B cell (primary cell): Measurements from ENCODE around the gene CCND1. TPM values are rescaled to one million over a fixed set of nuclear protein-coding genes. Genes with fewer than 3 reads are reported as not detected.

Experiments used
- ATAC-seq: fragments of 200-7000 bp; cut with Tn5 transposase; one replicate; pipeline ENCODE4 v1.10.0; 2021; ENCODE audit warnings: low read depth, mild to moderate bottlenecking, moderate number of reproducible peaks, moderate library complexity
- CTCF ChIA-PET: fragments of 350-600 bp; sonication (Branson Sonifier 250); formaldehyde crosslinking; loops from one replicate; lab custom pipeline; 2021; ENCODE audit warnings: antibody characterized with exemption, inconsistent platforms; lab: Charles Lee
- POLR2A ChIA-PET: fragments of 350-600 bp; sonication (Branson Sonifier 250); formaldehyde crosslinking; loops from one replicate; lab custom pipeline; 2021; ENCODE audit warnings: antibody characterized with exemption; lab: Charles Lee
- DNase-seq: peaks from one replicate; pipeline ENCODE4 v3.0.0; 2013
- H2AFZ ChIP-seq: 2 replicates; pipeline ENCODE4 v1.6.1; 2012; ENCODE audit warnings: mild to moderate bottlenecking, low read depth, low read length; ENCODE audit not compliant: insufficient read depth, poor library complexity, severe bottlenecking
- H3K27ac ChIP-seq, 2 donors: 1 replicate in 1 of 2; 2 replicates in 1 of 2; pipeline ENCODE4 v1.5.1; 2012 to 2013; ENCODE audit warnings: low read length in 2 of 2, mild to moderate bottlenecking in 2 of 2, moderate library complexity in 1 of 2
- H3K27me3 ChIP-seq, 4 experiments: fragments of 200-600 bp in 1 of 4; sonication (generic) in 1 of 4; replicated peaks in 1 of 4; 1 replicate in 2 of 4; 2 replicates in 2 of 4; pipeline versions ENCODE4 v1.6.1 to v1.7.0; 2013 to 2016; ENCODE audit warnings: low read length in 3 of 4, mild to moderate bottlenecking in 2 of 4, mixed read lengths in 1 of 4, moderate library complexity in 1 of 4; ENCODE audit not compliant: insufficient read depth in 4 of 4, control insufficient read depth in 3 of 4; ENCODE audit errors: control extremely low read depth in 1 of 4
- H3K36me3 ChIP-seq, 2 experiments: replicated peaks in 1 of 2; 1 replicate in 1 of 2; 2 replicates in 1 of 2; pipeline versions ENCODE4 v1.6.1 to v1.7.1; 2013; ENCODE audit warnings: low read length in 1 of 2; ENCODE audit not compliant: insufficient read depth in 2 of 2, control insufficient read depth in 1 of 2; ENCODE audit errors: control extremely low read depth in 1 of 2, extremely low read depth in 1 of 2
- H3K4me1 ChIP-seq, 2 donors: fragments of 200-600 bp in 1 of 2; sonication (generic) in 1 of 2; 1 replicate in 1 of 2; 2 replicates in 1 of 2; pipeline versions ENCODE4 v1.5.1 to v1.6.1; 2013 to 2017; ENCODE audit warnings: low read length in 2 of 2; ENCODE audit not compliant: control insufficient read depth in 2 of 2, insufficient read depth in 2 of 2
- H3K4me2 ChIP-seq: replicated peaks from 2 replicates; pipeline ENCODE3; 2012; ENCODE audit warnings: mild to moderate bottlenecking, low read depth, low read length; ENCODE audit not compliant: poor library complexity, severe bottlenecking
- H3K4me3 ChIP-seq, 5 experiments: fragments of 200-600 bp in 1 of 5; sonication (generic) in 1 of 5; 1 replicate in 3 of 5; 2 replicates in 2 of 5; pipeline versions ENCODE4 v1.5.1 to v1.7.0; 2011 to 2016; ENCODE audit warnings: low read length in 4 of 5, mild to moderate bottlenecking in 4 of 5, low read depth in 2 of 5, control low read depth in 1 of 5, moderate library complexity in 1 of 5; ENCODE audit not compliant: insufficient read depth in 1 of 5; ENCODE audit errors: control extremely low read depth in 1 of 5, extremely low read depth in 1 of 5
- H3K79me2 ChIP-seq: fragments of 200-600 bp; sonication (generic); one replicate; pipeline ENCODE4 v1.6.0; 2016; ENCODE audit warnings: low read length; ENCODE audit not compliant: control insufficient read depth, insufficient read depth
- H3K9ac ChIP-seq: fragments of 200-600 bp; sonication (generic); 2 replicates; pipeline ENCODE4 v1.6.1; 2017; ENCODE audit warnings: mild to moderate bottlenecking, low read length, moderate library complexity
- H3K9me3 ChIP-seq, 3 donors: one replicate each; pipeline versions ENCODE4 v1.6.1 to v1.7.1; 2013; ENCODE audit warnings: low read length in 2 of 3; ENCODE audit not compliant: control insufficient read depth in 2 of 3, insufficient read depth in 1 of 3; ENCODE audit errors: control extremely low read depth in 1 of 3
- H4K20me1 ChIP-seq: 2 replicates; pipeline ENCODE4 v1.6.0; 2012; ENCODE audit warnings: mild to moderate bottlenecking, low read length; ENCODE audit not compliant: insufficient read depth, control insufficient read depth, poor library complexity, severe bottlenecking
- H3K27ac Mint-ChIP-seq: one replicate; pipeline ENCODE4 v1.8.0; 2021; ENCODE audit warnings: mixed read lengths
- H3K27me3 Mint-ChIP-seq: one replicate; pipeline ENCODE4 v1.8.0; 2021; ENCODE audit warnings: mixed read lengths
- H3K4me1 Mint-ChIP-seq: one replicate; pipeline ENCODE4 v1.8.0; 2021; ENCODE audit warnings: mixed read lengths
- H3K4me3 Mint-ChIP-seq: one replicate; pipeline ENCODE4 v1.8.0; 2021; ENCODE audit warnings: mixed read lengths
- H3K9me3 Mint-ChIP-seq: one replicate; pipeline ENCODE4 v1.8.0; 2022; ENCODE audit warnings: mixed read lengths; ENCODE audit not compliant: insufficient read depth
- CTCF ChIP-seq: fragments of 200-600 bp; IDR thresholded peaks from one replicate; pipeline ENCODE4 v1.8.0; 2022; ENCODE audit warnings: antibody characterized with exemption, mild to moderate bottlenecking
- EZH2 ChIP-seq: IDR thresholded peaks from 2 replicates; pipeline ENCODE4 v1.6.1; 2012; ENCODE audit warnings: borderline replicate concordance, low read depth, mild to moderate bottlenecking, moderate library complexity, low read length; ENCODE audit not compliant: insufficient read depth, poor library complexity, severe bottlenecking
- WGBS: methylation state at CpG from one replicate; pipeline ENCODE4 v1.1.5; 2013; ENCODE audit warnings: missing lambda C conversion rate; ENCODE audit not compliant: insufficient coverage; 5-methylcytosine and 5-hydroxymethylcytosine counted together
- intact Hi-C: fragments of 100-400 bp; cut with micrococcal nuclease; formaldehyde crosslinking; loops from one replicate; pipeline ENCODE4 v1.10.0; 2022
- polyA plus RNA-seq: library from polyadenylated mRNA; depleted of rRNA; stranded (reverse); fragments of >200 nt; gene quantifications from 2 replicates; pipeline ENCODE4 v1.2.3, GENCODE V29; 2012
- total RNA-seq, 2 donors: library from RNA; stranded (reverse); fragments of 120-200 nt in 1 of 2; gene quantifications; 1 replicate in 1 of 2; 2 replicates in 1 of 2; pipeline versions ENCODE4 v1.2.3 to v1.2.4, GENCODE V29; 2013 to 2022

The CCND1 gene
- total and polyA plus RNA-seq, 2 donors (not counting 1 experiment from before 2014, with no cell fraction given): 4.9 to 8.8 TPM

- TF ChIP-seq EZH2 (no peak), CTCF (no peak)
- ChIA-PET CTCF (interaction anchor here (2.9 kb wide), 1 partner anchor 11 kb away, joined by 12 read pairs; no protein-coding TSS in a partner anchor), POLR2A (no interaction called here)
- Mint-ChIP-seq H3K4me1 (peaks cover 3% of the 10 kb centered on the region), H3K27ac (no peak overlapping the region), H3K27me3 (peaks cover 10% of the 10 kb centered on the region), H3K9me3 (no peaks in the 10 kb centered on the region), H3K4me3 (no peak overlapping the region)
- H3K79me2 ChIP-seq: no peaks in the 10 kb centered on the region
- no peak overlapping the region for H3K9ac ChIP-seq
- H4K20me1 ChIP-seq: no peaks in the 10 kb centered on the region
- DNase-seq (no peak), ATAC-seq (no peak)
- no peaks in the 10 kb centered on the region for H3K9me3 ChIP-seq
- H3K4me3 ChIP-seq: no peak overlapping the region
- no peak overlapping the region for H2AFZ ChIP-seq
- no peak overlapping the region for H3K4me2 ChIP-seq
- intact Hi-C loops: no loop called here
- H3K27me3 ChIP-seq: peaks cover 0 to 6% (median 1%) of the 10 kb centered on the region in 4 experiments
- no peak overlapping the region for H3K27ac ChIP-seq
- H3K36me3 ChIP-seq: no peaks in the 10 kb centered on the region
- WGBS: 90% methylated on average over 2 of the region's 5 CpGs
- peaks cover 5% of the 10 kb centered on the region in 2 donors for H3K4me1 ChIP-seq
These were observed 39.7 kb downstream of the CCND1 start for GRCh38 chr11:69680688-69681087.

- H3K36me3 ChIP-seq: no peaks in the 10 kb centered on the region
- H3K27me3 Mint-ChIP-seq: peaks cover 11% of the 10 kb centered on the region
- H4K20me1 ChIP-seq: no peaks in the 10 kb centered on the region
- no peak overlapping the region for H2AFZ ChIP-seq
- no peak overlapping the region for H3K27ac Mint-ChIP-seq
- H3K9me3 Mint-ChIP-seq: no peaks in the 10 kb centered on the region
- no peak overlapping the region for H3K4me3 ChIP-seq
- no peak for TF ChIP-seq CTCF
- no peak for TF ChIP-seq EZH2
- H3K9ac ChIP-seq: no peak overlapping the region
- H3K27me3 ChIP-seq: peaks cover 0 to 19% (median 3%) of the 10 kb centered on the region in 4 experiments
- H3K4me3 Mint-ChIP-seq: no peak overlapping the region
- DNase-seq (no peak), ATAC-seq (no peak)
- H3K4me1 Mint-ChIP-seq: peaks cover 7% of the 10 kb centered on the region
- intact Hi-C loops: no loop called here
- no peaks in the 10 kb centered on the region for H3K79me2 ChIP-seq
- peaks cover 7 to 9% of the 10 kb centered on the region in 2 donors for H3K4me1 ChIP-seq
- H3K27ac ChIP-seq: no peak overlapping the region
- ChIA-PET CTCF (no interaction called here), POLR2A (no interaction called here)
- WGBS: 91% methylated on average over 5 of the region's 6 CpGs
- no peak overlapping the region for H3K4me2 ChIP-seq
- H3K9me3 ChIP-seq: no peaks in the 10 kb centered on the region
These were observed 41.3 kb downstream of the CCND1 start for GRCh38 chr11:69682221-69682620.
